ENCODE results near the gene PGM1. TPM values are rescaled to one million over a fixed set of nuclear protein-coding genes. Genes with fewer than 3 reads are reported as not detected.

PGM1 gene
- total RNA-seq, 4 donors from 2014 or later, result 49.4 to 73.9 (median 61.5) TPM

GRCh38 chr1:63624911-63625310, 31.7 kb downstream of the PGM1 start:
- DNase-seq (ENCODE audit: extremely low spot score), result no peak
- Histone ChIP-seq H3K27me3 (no peaks in the 10 kb centered on the region), H3K4me1 (peaks cover 9 to 28% (median 16%) of the 10 kb centered on the region in 4 donors), H3K9me3 (no peaks in the 10 kb centered on the region), H3K36me3 (peaks cover 4 to 8% (median 7%) of the 10 kb centered on the region in 4 donors), H3K4me3 (no peak overlapping the region), H3K27ac (replicated peaks in 1 of 4) (no peak overlapping the region)
- WGBS, result 88% methylated on average over 1 of the region's 1 CpG
- intact Hi-C loops (cut with DNase I), result no loop called here
- TF ChIP-seq POLR2A (IDR thresholded peaks at IDR 0.05; ENCODE audit: low read depth) (no peak), EP300 (IDR thresholded peaks at IDR 0.05) (no peak), POLR2AphosphoS5 (IDR thresholded peaks at IDR 0.05) (no peak), CTCF (IDR thresholded peaks at IDR 0.05) (no peak)

DNA sequence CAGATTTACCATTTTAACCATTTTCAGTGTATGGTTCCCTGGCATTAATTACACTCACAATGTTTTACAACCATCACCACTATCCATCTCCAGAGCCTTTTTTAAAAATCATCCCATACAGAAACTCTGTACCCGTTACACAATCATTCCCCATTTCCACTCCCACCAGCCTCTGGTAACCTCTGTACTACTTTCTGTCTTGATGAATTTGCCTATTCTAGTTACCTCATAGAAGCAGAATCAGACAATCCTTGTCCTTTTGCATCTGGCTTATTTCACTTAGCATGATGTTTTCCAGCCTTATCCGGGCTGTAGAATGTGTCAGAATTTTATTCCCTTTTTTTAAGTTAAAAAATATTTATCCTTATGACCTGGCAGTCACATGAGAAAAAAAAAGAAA, 33.0 kb downstream of the PGM1 start:
- TF ChIP-seq POLR2A (IDR thresholded peaks at IDR 0.05; ENCODE audit: low read depth) (no peak), POLR2AphosphoS5 (IDR thresholded peaks at IDR 0.05) (no peak), EP300 (IDR thresholded peaks at IDR 0.05) (no peak), CTCF (IDR thresholded peaks at IDR 0.05) (no peak)
- peaks cover 4 to 28% (median 9%) of the 10 kb centered on the region in 4 donors for H3K4me1 ChIP-seq
- H3K27ac ChIP-seq (replicated peaks in 1 of 4), result no peak overlapping the region
- peaks cover 12 to 20% (median 18%) of the 10 kb centered on the region in 4 donors for H3K36me3 ChIP-seq
- intact Hi-C loops (cut with DNase I), result no loop called here
- no peaks in the 10 kb centered on the region for H3K27me3 ChIP-seq
- WGBS, result 65% methylated on average over 2 of the region's 2 CpGs
- H3K4me3 ChIP-seq, result no peak overlapping the region
- DNase-seq (ENCODE audit: extremely low spot score), result no peak
- H3K9me3 ChIP-seq, result no peaks in the 10 kb centered on the region

- Histone ChIP-seq H3K9me3 (no peaks in the 10 kb centered on the region), H3K4me1 (peaks cover 0 to 21% (median 0%) of the 10 kb centered on the region in 4 donors), H3K27ac (replicated peaks in 1 of 4) (no peak overlapping the region), H3K27me3 (no peaks in the 10 kb centered on the region), H3K4me3 (no peak overlapping the region), H3K36me3 (peaks cover 18 to 42% (median 33%) of the 10 kb centered on the region in 4 donors)
- 94% methylated on average over 1 of the region's 1 CpG for WGBS
- no peak for TF ChIP-seq POLR2A (IDR thresholded peaks at IDR 0.05; ENCODE audit: low read depth)
- no peak for TF ChIP-seq EP300 (IDR thresholded peaks at IDR 0.05)
- TF ChIP-seq POLR2AphosphoS5 (IDR thresholded peaks at IDR 0.05), result no peak
- no peak for TF ChIP-seq CTCF (IDR thresholded peaks at IDR 0.05)
- intact Hi-C loops (cut with DNase I), result no loop called here
- DNase-seq (ENCODE audit: extremely low spot score), result no peak
These were observed 35.4 kb downstream of the PGM1 start for GRCh38 chr1:63628607-63629006.

DNA sequence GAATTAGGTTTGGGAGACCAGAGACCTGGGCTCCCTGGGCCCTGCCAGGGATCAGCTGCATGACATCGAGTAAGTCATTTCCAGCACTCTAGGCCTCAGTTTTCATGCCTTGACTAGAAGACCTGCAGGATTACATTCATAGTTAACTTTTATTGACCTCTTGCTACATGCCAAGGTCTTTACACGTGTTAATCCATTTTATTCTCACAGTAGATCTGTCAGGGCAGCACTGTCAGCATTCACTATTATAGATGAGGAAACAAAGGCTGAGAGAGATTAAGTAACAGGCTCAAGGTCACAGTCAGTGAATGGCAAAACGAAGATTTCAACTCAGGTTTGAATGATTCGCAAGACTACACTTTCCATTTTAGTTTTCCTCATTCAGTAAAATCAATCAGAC, 37.0 kb downstream of the PGM1 start:
- Histone ChIP-seq H3K27ac (replicated peaks in 1 of 4) (no peak overlapping the region), H3K9me3 (no peaks in the 10 kb centered on the region), H3K4me1 (peaks cover 0 to 15% (median 0%) of the 10 kb centered on the region in 4 donors), H3K36me3 (peaks cover 22 to 54% (median 41%) of the 10 kb centered on the region in 4 donors), H3K4me3 (no peak overlapping the region), H3K27me3 (no peaks in the 10 kb centered on the region)
- TF ChIP-seq CTCF (IDR thresholded peaks at IDR 0.05), result no peak
- TF ChIP-seq POLR2AphosphoS5 (IDR thresholded peaks at IDR 0.05), result no peak
- TF ChIP-seq EP300 (IDR thresholded peaks at IDR 0.05), result no peak
- no peak for TF ChIP-seq POLR2A (IDR thresholded peaks at IDR 0.05; ENCODE audit: low read depth)
- intact Hi-C loops (cut with DNase I), result no loop called here
- 93% methylated on average over 4 of the region's 4 CpGs for WGBS
- DNase-seq (ENCODE audit: extremely low spot score), result no peak

DNA sequence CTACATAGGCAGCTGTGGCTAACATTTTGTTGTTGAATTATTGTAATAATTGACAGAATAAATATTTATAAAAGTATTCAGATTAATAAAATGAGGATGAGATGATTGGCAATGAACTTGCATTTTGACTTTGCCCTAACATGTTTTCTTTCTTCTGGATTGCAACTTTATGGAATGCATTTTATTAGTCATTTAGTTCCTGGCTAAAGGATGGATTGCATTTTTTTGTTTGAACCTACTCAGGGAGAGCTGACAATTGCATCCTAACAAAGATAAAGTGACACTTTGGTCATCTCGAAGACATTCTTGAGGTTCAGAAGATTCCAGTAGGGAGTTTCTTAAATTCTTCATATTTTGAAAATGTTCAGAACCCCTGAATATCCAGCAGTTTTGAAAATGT, 37.5 kb downstream of the PGM1 start:
- no peak for DNase-seq (ENCODE audit: extremely low spot score)
- no peak overlapping the region for H3K27ac ChIP-seq (replicated peaks in 1 of 4)
- 85% methylated on average over 1 of the region's 1 CpG for WGBS
- H3K9me3 ChIP-seq, result no peaks in the 10 kb centered on the region
- no peak for TF ChIP-seq POLR2AphosphoS5 (IDR thresholded peaks at IDR 0.05)
- TF ChIP-seq EP300 (IDR thresholded peaks at IDR 0.05), result no peak
- TF ChIP-seq POLR2A (IDR thresholded peaks at IDR 0.05; ENCODE audit: low read depth), result no peak
- no peak for TF ChIP-seq CTCF (IDR thresholded peaks at IDR 0.05)
- H3K4me3 ChIP-seq, result no peak overlapping the region
- intact Hi-C loops (cut with DNase I), result no loop called here
- peaks cover 22 to 58% (median 42%) of the 10 kb centered on the region in 4 donors for H3K36me3 ChIP-seq
- H3K4me1 ChIP-seq, result peaks cover 0 to 15% (median 0%) of the 10 kb centered on the region in 4 donors
- H3K27me3 ChIP-seq, result no peaks in the 10 kb centered on the region
